Measurements from ENCODE around the gene ZNF683.

DNA sequence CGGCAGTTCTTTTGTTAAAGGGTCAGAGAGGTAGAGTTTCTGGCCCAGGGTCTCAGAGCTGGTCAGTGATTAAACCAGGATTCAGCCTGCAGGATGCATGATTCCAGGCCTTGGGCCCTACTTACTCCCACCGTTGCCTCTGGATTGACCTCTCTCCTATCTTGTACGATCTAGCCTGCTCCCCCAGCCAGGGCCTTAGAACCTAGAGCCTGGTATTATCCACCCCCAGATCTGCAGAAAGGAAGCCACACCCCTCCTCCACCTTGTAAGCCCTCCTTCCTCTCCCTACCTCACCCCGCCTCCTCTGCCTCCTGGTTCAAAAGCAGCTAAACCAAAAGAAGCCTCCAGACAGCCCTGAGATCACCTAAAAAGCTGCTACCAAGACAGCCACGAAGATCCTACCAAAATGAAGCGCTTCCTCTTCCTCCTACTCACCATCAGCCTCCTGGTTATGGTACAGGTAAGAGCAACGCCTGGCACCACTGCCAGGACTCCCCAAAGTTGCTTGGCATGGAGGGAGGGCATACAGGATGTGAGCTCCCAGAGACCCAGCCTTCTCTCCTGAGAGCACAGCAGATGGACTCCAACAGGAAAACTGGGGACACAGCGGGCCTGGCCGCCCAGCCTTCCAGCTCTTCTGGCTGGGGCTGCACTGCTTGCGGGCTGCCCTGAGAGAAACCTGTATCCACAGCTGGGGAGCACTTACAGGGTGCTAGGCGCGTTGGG is 54.8 kb downstream of the ZNF683 start, which contains the start of gene CD52:
- no peak for TF ChIP-seq POLR2A (IDR thresholded peaks at IDR 0.05; ENCODE audit: low read length)
- TF ChIP-seq GATA1 (IDR thresholded peaks at IDR 0.05; ENCODE audit: low read depth, low read length): no peak

Measured in erythroblast (primary cell).